GM19463 (cell line): ENCODE data around the gene EIF5A.
"Not testable (repeated sequence)": the region's sequence is repeated elsewhere in the genome, so short reads cannot be mapped to it uniquely, and the experiment has no call there.

Source experiments
- ATAC-seq: cut with Tn5 transposase; IDR thresholded peaks from one replicate; pipeline ENCODE4 v1.9.1; 2021; ENCODE audit warnings: mild to moderate bottlenecking, moderate library complexity; ENCODE audit not compliant: unreplicated experiment

The EIF5A gene

DNA sequence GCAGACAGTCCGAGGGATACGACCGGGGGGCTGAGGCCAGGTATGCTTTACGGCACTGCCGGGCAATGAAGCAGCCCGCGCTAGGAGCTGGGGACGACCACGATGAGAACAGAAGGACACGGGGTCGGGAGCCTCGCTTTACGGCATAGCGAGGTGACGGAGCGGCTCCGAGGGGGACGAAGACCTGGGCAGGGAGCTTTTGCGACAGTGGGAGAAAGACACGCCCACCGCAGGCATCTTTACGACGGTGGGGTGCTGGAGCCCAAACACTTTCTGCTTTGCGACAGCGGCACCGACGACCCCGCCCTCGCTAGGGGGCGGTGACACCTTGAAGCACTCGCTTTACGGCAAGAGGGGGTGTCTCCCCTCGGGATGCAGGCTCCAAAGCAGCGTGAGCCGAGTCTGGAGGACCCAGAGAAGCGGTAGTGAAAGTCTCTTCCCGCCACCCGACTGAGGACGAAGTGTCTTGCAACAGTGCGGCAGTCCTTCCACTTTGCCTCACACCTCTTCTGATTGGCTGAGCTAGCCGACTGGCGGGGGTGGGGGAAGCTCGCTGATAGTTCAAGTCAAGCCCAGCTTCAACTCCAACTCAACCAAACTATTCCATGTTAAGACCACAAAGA, 22.1 kb downstream of the EIF5A start:
- ATAC-seq: peak; percentile 56

DNA sequence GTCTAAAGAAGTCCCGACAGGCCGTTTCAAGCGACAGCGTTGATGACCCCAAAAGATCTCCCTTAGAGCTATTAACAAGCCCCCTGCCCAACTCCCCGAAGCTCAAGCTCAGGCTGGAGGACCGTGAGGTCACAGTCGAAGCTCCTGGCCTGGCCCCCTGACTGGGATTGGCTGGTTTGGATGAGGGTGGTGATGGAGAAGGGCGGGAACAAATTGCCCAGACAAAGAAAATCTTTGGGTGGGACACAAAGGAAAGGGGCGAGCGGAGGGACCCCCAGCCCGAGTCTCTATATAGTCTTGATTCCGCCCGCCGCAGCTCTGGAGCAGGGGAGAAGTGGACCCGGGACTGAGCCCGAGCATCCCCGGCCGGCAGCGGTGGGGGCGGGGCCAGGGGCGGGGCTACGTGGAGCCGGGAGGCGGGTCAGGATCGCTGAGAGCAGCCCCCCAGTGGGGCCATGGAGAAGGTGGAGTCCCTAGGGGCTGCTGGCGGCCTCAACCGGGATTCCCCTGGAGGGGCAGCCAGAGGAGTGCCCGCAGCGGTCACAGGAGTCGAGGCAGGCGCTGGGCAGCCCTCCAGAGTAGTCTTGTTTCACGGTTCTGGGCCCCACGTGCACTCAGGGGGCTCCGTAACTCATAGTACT, 22.7 kb downstream of the EIF5A start:
- peak; percentile 40 for ATAC-seq

DNA sequence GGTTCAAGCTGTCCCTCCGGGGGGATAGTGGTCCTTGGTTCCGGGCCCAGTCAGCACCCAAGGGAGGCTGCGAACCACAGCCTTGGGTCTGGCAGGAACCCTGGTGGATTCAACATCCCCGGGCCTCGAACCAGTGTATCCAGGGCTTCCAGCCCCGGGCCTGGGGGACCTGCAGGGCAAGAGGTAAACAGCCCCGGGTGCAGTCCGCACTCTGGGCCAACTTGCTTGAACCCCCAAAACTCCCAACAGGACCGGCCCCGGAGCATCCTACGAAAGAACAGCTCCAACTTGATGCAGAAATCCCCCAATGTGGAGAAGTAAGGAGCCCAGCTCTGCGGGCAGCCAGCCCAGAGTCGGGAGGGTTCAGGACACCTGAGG, 23.2 kb downstream of the EIF5A start:
- ATAC-seq: no peak

DNA sequence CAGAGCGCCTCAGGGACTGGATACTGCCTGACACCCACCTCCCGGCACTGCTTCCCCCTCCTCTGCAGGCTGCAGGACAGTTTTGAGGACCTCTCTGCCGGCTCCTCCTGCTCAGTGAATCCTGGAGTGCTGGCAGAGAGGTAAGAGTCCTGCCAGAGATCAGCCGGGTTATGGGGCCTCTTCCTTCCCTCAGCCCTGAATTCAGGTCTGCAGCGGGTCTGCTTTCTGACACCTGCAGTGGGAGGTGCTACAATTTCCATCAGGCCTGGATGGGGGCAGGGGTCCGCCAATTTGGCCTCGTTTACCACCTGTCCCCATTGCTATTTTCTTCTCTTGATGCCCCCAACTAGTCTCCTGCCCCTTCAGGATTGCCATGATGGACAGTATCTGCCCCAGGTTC, 24.7 kb downstream of the EIF5A start:
- ATAC-seq: no peak

DNA sequence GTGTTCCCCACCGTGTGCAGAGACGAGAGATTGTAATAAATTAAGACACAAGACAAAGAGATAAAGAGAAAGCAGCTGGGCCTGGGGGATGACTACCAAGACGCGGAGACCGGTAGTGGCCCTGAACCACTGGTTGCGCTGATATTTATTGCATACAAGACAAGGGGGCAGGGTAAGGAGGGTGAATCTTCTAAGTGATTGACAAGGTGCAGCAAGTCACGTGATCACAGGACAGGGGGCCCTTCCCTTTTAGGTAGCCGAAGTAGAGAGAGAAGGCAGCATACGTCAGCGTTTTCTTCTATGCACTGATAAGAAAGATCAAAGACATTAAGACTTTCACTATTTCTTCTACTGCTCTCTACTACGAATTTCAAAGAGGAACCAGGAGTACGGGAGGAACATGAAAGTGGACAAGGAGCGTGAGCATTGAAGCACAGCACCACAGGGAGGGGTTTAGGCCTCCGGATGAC, 25.2 kb downstream of the EIF5A start:
- not testable (repeated sequence) for ATAC-seq

DNA sequence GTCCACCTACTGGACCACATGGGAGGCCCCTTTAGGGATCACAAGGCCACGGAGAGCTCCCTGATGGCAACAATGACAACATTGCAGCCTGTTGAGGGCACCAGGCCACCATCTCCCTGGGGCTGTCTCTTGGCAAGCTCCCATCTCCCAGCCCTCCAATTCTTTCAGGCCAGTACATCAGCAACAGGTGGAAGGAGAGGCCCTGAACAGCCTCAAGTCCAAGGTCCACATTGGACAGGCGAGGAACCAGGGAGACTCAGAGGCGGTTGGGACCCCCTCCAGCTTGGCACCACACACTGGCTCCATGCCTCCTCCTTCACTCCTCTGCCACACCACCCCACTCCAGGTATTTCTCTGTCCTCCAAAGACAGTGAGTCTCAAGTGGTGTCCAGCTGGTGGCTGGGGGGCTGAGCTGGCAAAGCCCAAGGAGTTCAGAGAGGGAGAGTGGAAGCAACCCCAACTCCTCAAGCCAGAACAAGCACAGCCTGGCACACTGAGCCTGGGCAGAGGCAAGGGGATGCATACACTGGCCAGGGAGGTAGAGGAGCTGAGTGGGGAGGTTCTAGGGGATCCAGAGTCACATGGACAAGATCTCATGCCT, 27.6 kb downstream of the EIF5A start:
- ATAC-seq: no peak

DNA sequence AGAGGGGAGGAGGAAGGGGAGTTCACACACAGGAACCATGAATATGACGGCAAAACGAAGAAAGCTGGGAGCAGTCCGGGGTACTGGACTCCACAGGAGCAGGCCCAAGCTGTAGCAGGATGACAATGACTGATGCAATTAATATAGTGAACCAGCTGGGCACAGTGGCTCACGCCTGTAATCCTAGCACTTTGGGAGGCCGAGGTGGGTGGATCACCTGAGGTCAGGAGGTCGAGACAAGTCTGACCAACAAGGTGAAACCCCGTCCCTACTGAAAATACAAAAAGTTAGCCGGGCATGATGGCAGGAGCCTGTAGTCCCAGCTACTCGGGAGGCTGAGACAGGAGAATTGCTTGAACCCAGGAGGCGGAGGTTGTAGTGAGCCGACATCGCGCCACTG, 28.3 kb downstream of the EIF5A start:
- not testable (repeated sequence) for ATAC-seq

DNA sequence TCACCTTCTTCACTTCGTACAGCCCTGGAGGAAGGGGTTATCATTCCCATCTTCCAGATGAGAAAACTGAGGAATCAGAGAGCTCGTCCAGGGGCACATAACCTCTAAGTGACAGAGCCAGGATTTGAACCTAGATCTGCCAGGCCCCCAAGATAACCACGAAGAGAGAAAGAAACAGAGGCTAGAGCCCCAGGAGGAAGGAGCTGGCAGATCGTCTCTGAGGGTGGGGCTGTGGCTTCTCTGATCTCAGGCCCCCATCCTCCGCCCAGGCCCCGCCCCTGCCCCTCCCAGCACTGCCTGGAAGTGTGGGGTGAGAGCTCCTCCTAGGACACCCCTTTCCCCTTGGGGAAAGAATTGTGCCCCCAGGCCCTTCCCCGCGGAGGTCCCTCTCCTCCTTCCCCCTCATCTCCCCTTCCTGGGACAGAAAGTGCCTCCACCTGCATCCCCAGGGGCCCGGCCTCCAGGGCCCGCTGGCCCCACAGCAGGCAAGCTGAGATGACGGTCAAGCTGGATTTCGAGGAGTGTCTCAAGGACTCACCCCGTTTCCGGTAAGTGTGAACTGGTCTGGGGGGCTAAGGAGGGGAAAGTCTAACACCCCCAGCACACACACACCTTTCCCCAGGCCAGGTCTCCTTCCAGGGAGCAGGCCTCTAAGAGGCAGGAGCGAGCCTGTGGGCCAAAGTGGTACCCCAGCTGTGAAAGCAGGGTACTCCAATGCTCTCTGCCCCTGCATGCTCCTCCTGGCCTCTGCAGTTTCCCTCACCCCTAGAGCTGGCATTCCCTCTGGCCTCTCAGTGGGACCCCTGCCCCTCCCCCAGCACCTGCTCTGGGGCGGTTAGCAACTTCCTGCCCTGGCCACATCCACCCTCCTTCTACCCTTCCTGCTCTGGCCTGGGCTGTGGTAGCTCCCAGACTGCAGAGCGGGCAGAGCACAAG, 29.1 kb downstream of the EIF5A start, which contains the start of gene ACAP1:
ACAP1 (plus strand) TSS at position 290 of the 936 bp plus-strand sequence; CDS start at position 496, 206 bp downstream.
- peak; percentile 77 for ATAC-seq

DNA sequence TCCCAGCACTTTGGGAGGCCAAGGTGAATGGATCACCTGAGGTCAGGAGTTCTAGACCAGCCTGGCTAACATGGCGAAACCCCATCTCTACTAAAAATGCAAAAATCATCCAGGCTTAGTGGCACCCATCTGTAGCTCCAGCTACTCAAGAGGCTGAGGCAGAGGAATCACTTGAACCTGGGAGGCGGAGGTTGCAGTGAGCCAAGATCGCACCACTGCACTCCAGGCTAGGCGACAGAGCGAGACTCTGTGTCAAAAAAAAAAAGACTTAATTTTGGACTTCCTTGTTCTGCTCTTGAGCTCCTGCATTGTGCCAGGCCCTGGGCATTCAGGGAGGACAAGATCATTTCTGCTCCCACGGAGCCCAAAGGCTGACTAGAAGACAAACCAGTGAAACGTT, 30.2 kb downstream of the EIF5A start:
- ATAC-seq: not testable (repeated sequence)

DNA sequence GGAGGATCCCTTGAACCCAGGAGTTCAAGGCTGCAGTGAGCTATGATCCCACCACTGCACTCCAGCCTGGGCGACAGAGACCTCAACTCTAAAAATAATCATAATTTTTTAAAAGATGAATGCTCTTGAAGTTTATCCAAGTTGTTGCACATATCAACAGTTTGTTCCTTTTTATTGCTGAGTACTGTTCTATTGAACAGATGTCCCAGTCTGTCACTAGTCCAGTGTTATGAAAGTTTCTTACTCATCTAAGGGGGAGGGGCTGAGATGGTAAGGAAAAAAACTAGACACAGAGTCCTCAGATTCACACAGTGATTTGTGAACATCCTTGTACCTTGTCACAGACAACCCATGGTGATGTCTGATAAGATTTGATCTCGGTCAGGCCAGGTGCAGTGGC, 32.8 kb downstream of the EIF5A start:
- ATAC-seq: no peak

DNA sequence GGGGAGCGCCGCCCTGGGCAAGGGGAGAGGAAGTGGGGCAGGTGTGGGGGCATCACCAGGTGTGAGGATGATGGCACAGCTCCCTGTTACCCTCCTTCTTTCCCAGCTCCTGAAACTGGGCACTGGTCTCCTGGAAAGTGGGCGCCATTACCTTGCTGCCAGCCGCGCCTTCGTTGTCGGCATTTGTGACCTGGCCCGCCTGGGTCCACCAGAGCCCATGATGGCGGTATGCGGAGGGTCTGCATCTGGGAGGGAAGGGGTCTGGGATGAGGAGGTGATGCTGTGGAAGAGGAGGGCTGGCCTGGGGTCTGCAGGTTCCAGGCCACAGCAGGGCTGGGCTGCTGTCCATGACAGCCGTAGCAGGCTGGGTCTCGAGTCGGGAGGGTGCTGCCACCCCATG, 34.4 kb downstream of the EIF5A start:
- ATAC-seq: no peak

DNA sequence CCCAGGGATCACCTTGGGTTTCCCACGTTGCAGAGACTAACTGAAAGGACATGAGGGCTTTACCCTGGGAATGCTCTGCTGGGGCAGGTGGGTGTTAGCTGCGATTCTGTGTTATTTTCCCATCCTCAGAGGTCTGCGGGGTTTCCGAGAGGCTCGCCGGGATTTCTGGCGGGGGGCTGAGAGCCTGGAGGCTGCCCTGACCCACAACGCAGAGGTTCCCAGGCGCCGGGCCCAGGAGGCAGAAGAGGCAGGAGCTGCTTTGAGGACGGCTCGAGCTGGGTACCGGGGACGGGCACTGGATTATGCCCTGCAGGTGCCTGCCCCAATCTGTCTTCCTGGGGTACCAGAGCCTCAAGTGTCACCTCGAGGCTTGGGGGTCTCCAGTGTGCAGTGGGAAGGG, 35.8 kb downstream of the EIF5A start:
- ATAC-seq: no peak

DNA sequence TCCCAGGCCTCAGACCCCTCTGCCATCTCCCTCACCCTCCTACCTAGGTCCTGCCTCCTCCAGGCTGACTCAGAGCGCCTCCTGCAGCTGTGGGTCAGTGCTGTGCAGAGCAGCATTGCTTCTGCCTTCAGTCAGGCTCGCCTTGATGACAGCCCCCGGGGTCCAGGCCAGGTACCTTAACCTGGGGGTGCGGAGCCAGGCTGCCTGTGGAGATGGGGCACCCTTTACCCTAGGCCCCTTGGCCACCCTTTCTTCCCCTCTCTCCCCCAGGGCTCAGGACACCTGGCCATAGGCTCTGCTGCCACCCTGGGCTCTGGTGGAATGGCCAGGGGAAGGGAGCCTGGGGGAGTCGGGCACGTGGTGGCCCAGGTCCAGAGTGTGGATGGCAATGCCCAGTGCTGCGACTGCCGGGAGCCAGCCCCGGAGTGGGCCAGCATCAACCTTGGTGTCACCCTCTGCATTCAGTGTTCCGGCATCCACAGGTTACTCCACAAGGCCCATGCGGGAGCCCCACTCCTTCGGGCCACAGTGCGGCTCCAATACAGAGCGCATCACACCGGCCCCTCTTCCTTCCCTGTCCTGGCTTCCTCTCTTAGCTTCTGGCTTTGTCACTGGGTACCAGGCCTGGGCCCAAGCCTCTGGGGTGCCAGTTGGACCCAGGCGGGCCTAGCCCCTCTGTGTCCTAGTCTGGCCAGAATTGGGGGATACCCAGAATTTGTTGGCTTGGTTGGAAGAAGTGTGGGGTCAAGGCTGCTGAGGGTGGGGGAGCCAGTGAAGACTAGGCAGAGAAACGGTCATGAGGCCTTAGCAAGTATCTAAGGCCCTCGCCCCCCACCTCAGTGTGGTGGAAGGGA, 39.6 kb downstream of the EIF5A start:
- no peak for ATAC-seq

DNA sequence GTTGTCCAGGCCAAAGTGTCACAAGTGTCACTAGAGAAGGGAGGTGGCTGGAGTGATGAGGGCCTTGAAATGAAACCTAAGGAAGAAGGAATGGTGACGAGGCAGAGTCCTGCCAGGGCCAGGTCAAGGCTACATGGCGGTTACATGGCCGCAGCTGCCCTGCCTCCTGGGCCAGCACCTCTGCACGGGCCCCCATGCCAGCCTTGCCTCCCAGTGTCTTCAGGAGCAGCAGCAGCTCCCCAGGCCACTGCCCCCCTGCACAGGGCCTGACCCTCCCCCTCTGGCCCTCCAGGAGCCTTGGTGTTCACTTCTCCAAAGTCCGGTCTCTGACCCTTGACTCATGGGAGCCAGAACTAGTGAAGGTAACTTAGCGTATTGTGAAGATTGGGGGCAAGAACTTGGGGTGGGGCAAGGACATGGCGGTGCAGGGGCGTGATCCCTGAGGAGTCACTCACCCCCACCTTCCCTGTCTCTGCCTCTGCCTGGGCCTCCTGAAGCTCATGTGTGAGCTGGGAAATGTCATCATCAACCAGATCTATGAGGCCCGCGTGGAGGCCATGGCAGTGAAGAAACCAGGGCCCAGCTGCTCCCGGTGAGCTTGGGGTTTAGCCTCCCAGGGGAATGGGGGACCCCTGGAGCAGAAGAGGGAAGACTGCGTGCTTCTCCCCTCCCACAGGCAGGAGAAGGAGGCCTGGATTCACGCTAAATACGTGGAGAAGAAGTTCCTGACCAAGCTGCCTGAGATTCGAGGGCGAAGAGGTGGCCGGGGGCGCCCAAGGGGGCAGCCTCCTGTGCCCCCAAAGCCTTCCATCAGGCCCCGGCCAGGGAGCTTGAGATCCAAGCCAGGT, 40.4 kb downstream of the EIF5A start:
- no peak for ATAC-seq

DNA sequence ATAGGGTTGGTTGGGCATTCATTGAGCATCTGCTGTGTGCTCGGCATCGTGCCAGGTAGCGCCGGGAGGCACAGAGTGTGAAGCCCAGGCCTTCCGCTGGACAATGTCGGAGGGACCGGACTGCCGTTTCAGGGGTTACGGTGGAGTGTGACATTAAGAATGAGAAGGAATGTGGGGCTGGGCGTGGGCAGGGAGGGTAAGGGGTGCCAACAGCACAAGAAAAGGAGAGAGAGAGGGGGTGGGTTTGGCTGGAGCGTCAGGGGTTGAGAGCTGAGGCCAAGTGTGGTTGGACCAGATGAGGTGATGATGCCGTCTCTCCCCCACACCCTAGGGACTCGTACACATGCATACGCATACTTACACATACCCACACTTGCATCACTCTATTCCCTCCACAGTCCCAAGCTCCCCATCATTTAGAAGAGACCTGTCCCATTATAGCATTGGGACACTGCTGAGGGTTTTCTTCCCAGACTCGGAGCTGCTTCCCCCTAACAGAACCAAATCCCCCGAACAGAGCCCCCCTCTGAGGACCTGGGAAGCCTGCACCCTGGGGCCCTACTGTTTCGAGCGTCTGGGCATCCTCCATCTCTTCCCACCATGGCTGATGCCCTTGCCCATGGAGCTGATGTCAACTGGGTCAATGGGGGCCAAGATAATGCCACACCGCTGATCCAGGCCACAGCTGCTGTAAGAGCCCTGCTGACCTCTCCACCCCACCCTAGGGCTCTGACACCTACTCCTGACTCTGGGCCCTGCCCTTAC, 41.2 kb downstream of the EIF5A start:
- no peak for ATAC-seq

DNA sequence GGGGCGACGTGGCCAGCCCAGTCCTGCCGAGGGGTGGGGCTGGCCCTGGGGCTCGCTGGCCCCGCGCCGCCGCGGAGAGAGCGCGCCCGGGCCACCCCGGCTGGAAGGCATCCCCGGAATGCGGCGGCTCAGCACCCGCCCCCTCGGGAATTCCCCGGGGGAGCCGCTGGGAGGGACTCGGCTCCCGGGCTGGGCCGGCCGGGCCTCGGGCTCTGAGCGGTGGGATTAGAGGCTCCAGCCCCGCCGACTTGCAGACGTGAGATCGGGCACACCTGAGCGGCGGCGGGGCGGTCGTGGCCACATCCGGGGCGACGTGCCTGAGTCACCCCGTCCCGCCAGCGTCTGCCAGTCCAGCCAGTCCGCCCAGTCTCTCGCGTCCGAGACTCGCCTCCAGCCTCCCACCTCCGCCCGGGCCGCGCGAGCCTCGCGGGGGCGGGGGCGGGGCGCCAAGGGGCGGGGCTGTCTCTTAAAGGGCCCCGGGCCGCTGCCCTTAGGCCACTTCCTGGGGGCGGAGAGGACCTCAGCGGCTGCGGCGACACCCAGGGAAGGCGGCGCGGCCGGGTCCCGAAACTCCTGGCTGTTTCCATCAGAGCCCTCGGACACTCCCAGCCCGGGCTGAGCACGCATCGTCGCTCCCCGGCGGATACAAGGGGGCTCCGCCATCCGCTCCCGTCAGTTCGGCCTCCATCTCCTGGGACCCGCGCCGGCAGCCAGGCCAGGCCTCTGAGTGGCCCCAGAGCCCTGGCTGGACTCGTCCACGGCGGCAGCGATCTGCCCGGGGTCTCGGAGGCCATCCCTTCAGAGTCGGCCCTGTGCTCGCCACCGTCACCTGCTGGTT, 44.5 kb downstream of the EIF5A start, which contains the start of gene KCTD11:
KCTD11 (plus strand) TSS at position 498 of the 838 bp plus-strand sequence.
- peak; percentile 68 for ATAC-seq

DNA sequence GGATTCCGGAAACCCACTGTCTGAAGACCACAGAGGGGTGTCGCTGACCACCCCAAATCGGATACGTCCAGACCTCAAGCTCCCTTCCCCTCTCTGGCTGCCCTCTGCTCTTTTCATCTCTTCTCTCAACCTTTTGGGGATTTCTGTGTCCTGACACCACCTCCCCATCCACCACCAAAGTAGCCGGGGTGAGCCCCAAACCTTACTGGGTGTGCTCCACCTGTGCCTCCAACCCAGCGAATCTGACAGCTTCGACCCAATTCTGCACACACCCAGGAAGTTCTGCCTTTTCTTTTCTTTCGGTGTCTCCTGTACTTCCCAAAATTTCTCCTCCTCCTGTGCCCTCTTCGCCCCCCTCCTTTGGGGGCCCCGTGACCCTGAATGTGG, 45.1 kb downstream of the EIF5A start:
- no peak for ATAC-seq
